ENCODE data around the gene CYP26B1.

DNA sequence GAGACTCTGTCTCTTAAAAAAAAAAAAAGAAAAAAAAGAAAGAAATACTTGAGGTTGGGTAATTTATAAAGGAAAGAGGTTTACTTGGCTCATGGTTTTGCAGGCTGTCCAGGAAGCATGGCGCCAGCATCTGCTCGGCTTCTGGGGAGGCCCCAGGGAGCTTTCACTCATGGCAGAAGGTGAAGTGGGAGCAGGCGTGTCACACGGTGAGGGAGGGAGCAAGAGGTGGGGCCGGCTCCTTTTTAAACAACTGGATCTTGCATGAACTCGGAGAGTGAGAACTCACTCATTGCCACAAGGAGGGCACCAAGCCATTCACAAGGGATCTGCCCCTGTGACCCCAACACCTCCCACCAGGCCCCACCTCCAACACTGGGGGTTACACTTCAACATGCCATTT lies 30.6 kb downstream of the CYP26B1 start:
- TF ChIP-seq, protein P1, sequence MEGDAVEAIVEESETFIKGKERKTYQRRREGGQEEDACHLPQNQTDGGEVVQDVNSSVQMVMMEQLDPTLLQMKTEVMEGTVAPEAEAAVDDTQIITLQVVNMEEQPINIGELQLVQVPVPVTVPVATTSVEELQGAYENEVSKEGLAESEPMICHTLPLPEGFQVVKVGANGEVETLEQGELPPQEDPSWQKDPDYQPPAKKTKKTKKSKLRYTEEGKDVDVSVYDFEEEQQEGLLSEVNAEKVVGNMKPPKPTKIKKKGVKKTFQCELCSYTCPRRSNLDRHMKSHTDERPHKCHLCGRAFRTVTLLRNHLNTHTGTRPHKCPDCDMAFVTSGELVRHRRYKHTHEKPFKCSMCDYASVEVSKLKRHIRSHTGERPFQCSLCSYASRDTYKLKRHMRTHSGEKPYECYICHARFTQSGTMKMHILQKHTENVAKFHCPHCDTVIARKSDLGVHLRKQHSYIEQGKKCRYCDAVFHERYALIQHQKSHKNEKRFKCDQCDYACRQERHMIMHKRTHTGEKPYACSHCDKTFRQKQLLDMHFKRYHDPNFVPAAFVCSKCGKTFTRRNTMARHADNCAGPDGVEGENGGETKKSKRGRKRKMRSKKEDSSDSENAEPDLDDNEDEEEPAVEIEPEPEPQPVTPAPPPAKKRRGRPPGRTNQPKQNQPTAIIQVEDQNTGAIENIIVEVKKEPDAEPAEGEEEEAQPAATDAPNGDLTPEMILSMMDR (IDR thresholded peaks at IDR 0.05; ENCODE audit: low read length) = no peak
- TF ChIP-seq EZH2 (IDR thresholded peaks at IDR 0.05; ENCODE audit: borderline replicate concordance, low read length) = no peak

Data from OCI-LY1 (cell line).